Suprapubic skin (tissue), 4 donors: ENCODE results near the gene PGGHG. TPM values are rescaled to one million over a fixed set of nuclear protein-coding genes. Genes with fewer than 3 reads are reported as not detected.
"Not testable (repeated sequence)": the region's sequence is repeated elsewhere in the genome, so short reads cannot be mapped to it uniquely, and the experiment has no call there.

ENCODE experiments used
- DNase-seq, 2 donors: peaks; one replicate each; pipeline ENCODE4 v3.0.0-alpha.2; 2019; ENCODE audit warnings: low spot score in 2 of 2
- H3K27ac ChIP-seq: fragments of 200-600 bp; sonication (generic); one replicate; pipeline ENCODE4 v1.5.1; 2019
- H3K27me3 ChIP-seq: fragments of 200-600 bp; sonication (generic); one replicate; pipeline ENCODE4 v1.5.1; 2019
- H3K36me3 ChIP-seq: fragments of 200-600 bp; sonication (generic); one replicate; pipeline ENCODE4 v1.5.1; 2019
- H3K4me1 ChIP-seq: fragments of 200-600 bp; sonication (generic); one replicate; pipeline ENCODE4 v1.5.1; 2019
- H3K4me3 ChIP-seq: fragments of 200-600 bp; sonication (generic); one replicate; pipeline ENCODE4 v1.5.1; 2019; ENCODE audit warnings: mild to moderate bottlenecking
- H3K9me3 ChIP-seq: fragments of 200-600 bp; sonication (generic); one replicate; pipeline ENCODE4 v1.5.1; 2019
- CTCF ChIP-seq, 2 donors: fragments of 200-600 bp in 1 of 2; fragments of 450-650 bp in 1 of 2; sonication (generic) in 1 of 2; IDR thresholded peaks; one replicate each; pipeline ENCODE4 v1.5.1; 2016 to 2019; ENCODE audit warnings: antibody characterized with exemption in 2 of 2, mild to moderate bottlenecking in 1 of 2, moderate library complexity in 1 of 2
- EP300 ChIP-seq: sonication (generic); formaldehyde crosslinking; IDR thresholded peaks from one replicate; pipeline ENCODE4 v1.6.1; 2017; ENCODE audit warnings: antibody characterized with exemption
- POLR2A ChIP-seq, 2 donors: fragments of 450-650 bp; IDR thresholded peaks; one replicate each; pipeline ENCODE4 v1.6.1; 2017; ENCODE audit warnings: antibody characterized with exemption in 2 of 2, mild to moderate bottlenecking in 2 of 2, moderate library complexity in 2 of 2
- POLR2AphosphoS5 ChIP-seq, 3 donors: sonication (generic); formaldehyde crosslinking; IDR thresholded peaks; one replicate each; pipeline ENCODE4 v1.6.1; 2017; ENCODE audit warnings: antibody characterized with exemption in 3 of 3
- WGBS: methylation state at CpG from one replicate; pipeline ENCODE4 v1.1.5; 2018; 5-methylcytosine and 5-hydroxymethylcytosine counted together
- total RNA-seq, 4 donors: library from RNA; depleted of rRNA; stranded (reverse); fragments of >200 nt; gene quantifications; one replicate each; pipeline ENCODE4 v1.1.0, GENCODE V29; 2016

Gene PGGHG
- total RNA-seq, 4 donors from 2014 or later = 3.5 to 22.0 (median 8.1) TPM

DNA sequence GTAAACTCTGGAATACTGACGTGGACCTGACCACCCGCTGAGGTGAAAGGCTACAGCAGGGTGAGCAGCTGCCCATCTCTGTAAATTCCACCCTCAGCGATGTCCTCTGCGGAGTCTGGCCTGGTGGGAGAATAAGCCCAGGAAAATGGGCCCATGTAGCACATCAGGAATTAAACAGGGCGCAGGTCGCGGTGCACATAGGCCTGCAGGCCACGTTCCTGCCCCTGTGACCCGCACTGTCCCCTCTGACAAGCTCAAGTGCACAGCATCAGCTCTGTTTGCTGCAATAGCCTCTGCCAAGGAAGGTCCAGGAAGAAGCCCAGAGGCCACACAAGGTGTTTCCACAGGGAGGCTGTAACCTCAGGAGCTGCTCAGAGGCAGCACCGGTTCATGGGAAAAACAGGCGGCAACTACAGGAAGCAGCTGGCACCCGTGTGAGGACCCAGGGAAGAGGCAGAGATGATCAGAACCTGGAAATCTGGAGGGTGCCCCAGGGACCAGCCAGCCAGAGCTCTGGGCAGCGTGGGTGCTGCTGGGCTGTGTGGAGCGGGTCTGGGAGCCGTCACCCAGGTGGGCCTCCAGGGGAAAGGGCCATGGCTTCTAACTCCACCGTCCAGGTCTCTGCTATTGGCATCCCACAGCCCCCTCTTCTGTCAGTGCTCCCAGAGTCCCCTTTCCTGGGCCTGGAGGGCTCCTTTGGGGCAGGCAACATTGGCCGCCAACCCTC lies 17.9 kb downstream of the PGGHG start:
- no peak overlapping the region for H3K4me3 ChIP-seq
- 91% methylated on average over 16 of the region's 17 CpGs for WGBS
- H3K27me3 ChIP-seq = no peaks in the 10 kb centered on the region
- TF ChIP-seq CTCF (IDR thresholded peaks at IDR 0.05) (no peak), POLR2A (IDR thresholded peaks at IDR 0.05) (no peak), EP300 (no peak), POLR2AphosphoS5 (IDR thresholded peaks at IDR 0.05) (no peak)
- H3K36me3 ChIP-seq = no peaks in the 10 kb centered on the region
- no peaks in the 10 kb centered on the region for H3K9me3 ChIP-seq
- peaks cover 37% of the 10 kb centered on the region for H3K4me1 ChIP-seq
- peak overlapping the region; percentile 87 for H3K27ac ChIP-seq
- DNase-seq = no peak

DNA sequence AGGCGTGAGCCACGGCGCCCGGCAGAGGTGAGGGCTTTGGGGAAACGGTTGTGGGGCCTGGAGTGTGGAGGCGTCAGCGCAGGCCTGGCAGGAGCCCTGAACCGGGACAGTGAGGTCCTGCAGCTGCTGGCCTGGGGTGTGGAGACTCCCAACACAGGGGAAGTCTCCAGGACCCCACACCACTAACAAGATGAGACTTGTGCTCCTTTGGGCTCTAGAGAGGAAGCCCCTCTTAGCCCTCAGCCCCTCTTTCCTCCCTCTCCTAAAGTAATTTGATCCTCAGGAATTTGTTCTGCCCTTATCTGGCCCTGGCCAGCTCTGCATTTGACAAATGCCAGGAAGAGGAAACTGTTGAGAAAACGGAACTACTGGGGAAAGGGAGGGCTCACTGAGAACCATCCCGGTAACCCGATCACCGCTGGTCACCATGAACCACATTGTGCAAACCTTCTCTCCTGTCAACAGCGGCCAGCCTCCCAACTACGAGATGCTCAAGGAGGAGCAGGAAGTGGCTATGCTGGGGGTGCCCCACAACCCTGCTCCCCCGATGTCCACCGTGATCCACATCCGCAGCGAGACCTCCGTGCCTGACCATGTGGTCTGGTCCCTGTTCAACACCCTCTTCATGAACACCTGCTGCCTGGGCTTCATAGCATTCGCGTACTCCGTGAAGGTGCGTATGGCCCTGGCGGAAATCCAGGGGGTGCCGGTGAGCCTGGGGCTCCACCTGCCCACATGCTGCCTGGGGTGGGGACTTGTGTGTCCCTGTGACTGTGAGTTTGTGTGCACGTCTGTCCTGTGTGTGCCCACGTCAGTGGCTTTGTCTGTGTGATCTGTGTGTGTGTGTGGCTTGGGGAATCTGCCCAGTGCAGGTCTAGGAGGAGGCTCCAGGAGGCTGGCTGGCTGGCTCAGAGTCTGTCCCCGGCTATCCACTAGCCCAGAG lies 19.1 kb downstream of the PGGHG start, which contains the start of gene IFITM2:
Gene IFITM2, plus strand, starts transcription at position 51 of the 943 bp plus-strand sequence. Its CDS starts 377 bp downstream, at position 428.
- peak; percentile 90 to 95 for DNase-seq
- Histone ChIP-seq H3K4me3 (peak within 1 kb of the TSS; percentile 53), H3K27ac (peak within 1 kb of the TSS; percentile 87), H3K4me1 (peaks cover 46% of the 10 kb centered on the region)
- peak in 1 of 2 donors; percentile 72 for TF ChIP-seq POLR2A (IDR thresholded peaks at IDR 0.05)
- peak in 2 of 3 donors; percentile 60 to 82 for TF ChIP-seq POLR2AphosphoS5 (IDR thresholded peaks at IDR 0.05)
- not testable (repeated sequence) for H3K9me3 ChIP-seq, H3K27me3 ChIP-seq, H3K36me3 ChIP-seq
- WGBS = 0% methylated on average over 9 of the region's 28 CpGs

GRCh38 chr11:308740-309665 lies 20.1 kb downstream of the PGGHG start:
- Histone ChIP-seq H3K4me3 (peak overlapping the region; percentile 53), H3K4me1 (peaks cover 52% of the 10 kb centered on the region), H3K27ac (peak overlapping the region; percentile 87)
- not testable (repeated sequence) for H3K27me3 ChIP-seq, DNase-seq, H3K9me3 ChIP-seq, H3K36me3 ChIP-seq
- 19% methylated on average over 20 of the region's 24 CpGs for WGBS

GRCh38 chr11:309979-310572 lies 21.1 kb downstream of the PGGHG start:
- 0% methylated on average over 2 of the region's 18 CpGs for WGBS
- not testable (repeated sequence) for H3K9me3 ChIP-seq, H3K27me3 ChIP-seq, DNase-seq, H3K36me3 ChIP-seq
- Histone ChIP-seq H3K4me1 (peaks cover 59% of the 10 kb centered on the region), H3K4me3 (peak overlapping the region; percentile 53), H3K27ac (peak overlapping the region; percentile 87)

DNA sequence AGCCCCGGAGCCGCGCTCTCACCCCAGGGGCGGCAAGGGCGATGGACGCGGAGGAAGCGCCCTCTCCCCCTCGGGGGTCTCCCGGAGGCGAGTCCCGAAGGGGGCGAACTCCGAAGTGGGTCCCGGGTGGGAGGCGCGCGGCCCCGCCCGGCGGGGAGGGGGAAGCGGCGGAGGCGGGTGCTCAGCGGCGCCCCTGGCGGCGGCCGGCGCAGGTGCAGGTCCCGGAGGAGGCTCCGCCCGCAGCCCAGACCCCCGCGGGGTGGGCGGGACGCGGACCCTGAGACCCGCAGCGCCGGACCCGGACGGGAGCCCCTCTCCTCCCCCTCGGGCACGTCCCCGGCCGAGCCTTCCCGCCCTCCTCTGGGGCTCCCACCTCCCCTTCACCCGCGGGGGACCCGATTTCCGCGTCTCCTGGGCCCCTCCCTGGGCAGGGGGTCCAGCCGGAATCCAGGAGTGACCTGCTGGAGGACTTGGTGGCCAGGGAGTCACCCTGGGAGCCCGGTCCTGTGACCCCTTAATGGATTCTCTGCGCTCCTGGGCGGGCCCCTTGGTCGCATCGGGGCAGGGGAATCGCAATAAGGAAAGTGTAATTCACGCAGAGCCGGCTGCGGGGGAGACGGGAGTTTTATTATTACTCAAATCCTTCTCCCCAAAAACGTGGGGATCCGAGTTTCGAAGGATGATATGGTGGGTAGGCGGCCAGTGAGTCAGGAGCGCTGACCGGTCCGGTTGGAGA lies 22.3 kb downstream of the PGGHG start:
- not testable (repeated sequence) for DNase-seq

DNA sequence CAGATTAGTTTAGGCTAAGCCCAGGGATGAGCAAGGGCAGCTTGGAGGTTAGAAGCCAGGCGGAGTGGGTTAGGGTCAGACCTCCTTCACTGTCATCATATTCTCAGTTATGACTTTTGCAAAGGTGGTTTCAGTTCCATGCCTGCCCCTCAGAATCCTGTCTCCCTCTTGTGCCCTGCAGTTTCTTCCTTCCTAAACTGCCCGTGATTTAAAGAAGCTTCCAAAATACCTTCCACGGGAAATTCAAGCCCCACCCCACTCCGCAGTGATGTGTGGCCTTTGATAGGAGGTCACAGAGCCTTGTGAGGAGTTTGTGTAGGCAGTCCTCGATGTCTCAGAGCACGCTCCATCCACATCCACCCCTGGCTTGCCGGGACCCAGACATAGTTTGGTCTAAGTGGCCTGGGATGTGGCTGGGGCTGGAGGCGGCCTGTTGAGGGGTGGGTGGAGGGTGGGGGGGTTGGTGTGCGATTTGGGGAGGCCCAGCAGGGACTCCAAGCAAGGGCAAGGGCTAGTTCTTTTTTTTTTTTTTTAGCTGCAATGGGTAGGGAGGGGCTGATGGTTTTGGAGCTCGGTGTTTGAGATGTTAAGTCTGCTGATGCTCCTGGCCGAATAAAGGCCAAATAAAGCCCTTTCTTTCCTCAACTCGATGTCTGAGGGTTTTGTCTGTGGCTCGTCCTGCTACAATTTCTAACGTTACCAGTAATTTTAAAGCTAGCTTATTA lies 23.3 kb downstream of the PGGHG start:
- WGBS = 48% methylated on average over 12 of the region's 14 CpGs
- H3K4me3 ChIP-seq = peak overlapping the region; percentile 35
- H3K9me3 ChIP-seq = no peaks in the 10 kb centered on the region
- no peaks in the 10 kb centered on the region for H3K27me3 ChIP-seq
- H3K27ac ChIP-seq = peak overlapping the region; percentile 54
- DNase-seq = no peak
- peaks cover 67% of the 10 kb centered on the region for H3K4me1 ChIP-seq
- no peaks in the 10 kb centered on the region for H3K36me3 ChIP-seq
- TF ChIP-seq POLR2A (IDR thresholded peaks at IDR 0.05) (no peak), CTCF (IDR thresholded peaks at IDR 0.05) (no peak), POLR2AphosphoS5 (IDR thresholded peaks at IDR 0.05) (no peak), EP300 (no peak)

More for the DNA sequence above, 22.3 kb downstream of the PGGHG start:
- H3K9me3 ChIP-seq, H3K27me3 ChIP-seq, H3K36me3 ChIP-seq: not testable (repeated sequence)
- Histone ChIP-seq H3K4me3 (peak overlapping the region; percentile 35), H3K27ac (peak overlapping the region; percentile 54), H3K4me1 (peaks cover 70% of the 10 kb centered on the region)
- no CpG with 5 or more reads among the region's 71 CpGs for WGBS
